RKO (cell line): Measurements from ENCODE around the gene RNF144B.
"Not testable (repeated sequence)": the region's sequence is repeated elsewhere in the genome, so short reads cannot be mapped to it uniquely, and the experiment has no call there.

Experiments
- DNase-seq: peaks from one replicate; pipeline ENCODE4 v3.0.0-alpha.2; 2016; ENCODE audit warnings: low spot score

Gene RNF144B

DNA sequence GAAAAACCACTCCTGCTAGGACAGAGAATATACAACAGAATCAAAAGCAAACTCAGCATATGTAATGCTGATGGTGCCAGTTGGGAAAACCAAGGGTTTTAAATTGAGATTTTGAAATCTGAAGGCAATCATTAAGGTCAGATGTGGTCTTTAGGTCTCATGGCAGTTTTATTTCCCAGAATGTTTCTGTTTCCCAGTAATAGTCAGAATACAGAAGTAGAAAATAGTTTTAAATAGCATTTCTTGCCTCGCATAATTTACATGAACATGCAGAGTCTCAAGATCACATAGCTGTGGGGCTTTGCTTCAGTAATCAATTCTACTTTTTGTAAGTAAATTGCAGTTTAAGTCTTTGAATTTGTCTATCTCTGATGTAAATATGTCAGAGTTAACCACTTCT is 58.1 kb downstream of the RNF144B start:
- DNase-seq, result no peak

DNA sequence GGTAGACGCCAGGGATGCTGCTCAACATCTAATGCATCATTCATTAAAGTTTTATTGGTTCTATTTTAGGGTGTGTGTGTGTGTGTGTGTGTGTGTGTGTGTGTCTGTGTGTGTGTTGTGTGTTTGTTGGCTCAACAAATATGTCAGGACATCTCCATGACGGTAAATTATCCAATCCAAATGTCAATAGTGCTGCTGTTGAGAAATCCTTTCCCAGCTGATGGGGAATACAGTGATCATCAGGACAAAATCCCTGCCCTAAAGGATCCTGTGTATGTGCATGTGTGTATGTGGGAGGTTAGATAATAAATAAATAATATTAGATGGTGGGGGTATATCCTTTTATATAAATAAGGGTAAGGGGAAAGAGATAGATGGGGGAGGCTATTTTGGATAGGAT is 59.6 kb downstream of the RNF144B start:
- no peak for DNase-seq

DNA sequence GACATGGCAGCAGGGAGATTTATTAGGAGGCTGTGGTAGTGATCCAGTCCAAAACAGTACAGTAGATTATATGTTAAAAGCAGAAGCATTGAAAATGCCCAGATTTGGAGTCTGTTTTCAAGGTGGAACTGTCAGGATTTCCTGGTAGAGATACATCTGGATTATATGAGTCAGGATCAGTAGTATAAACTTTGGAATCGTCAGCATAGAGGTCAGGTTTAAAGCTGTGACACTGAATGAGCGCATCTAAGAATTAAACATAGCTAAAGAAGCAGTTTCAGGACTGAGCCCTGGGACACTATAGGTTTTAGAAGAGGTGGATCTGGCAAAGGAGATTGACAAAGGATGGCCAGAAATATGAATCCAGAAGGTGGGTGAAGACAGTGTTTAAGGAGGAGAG is 60.4 kb downstream of the RNF144B start:
- no peak for DNase-seq

DNA sequence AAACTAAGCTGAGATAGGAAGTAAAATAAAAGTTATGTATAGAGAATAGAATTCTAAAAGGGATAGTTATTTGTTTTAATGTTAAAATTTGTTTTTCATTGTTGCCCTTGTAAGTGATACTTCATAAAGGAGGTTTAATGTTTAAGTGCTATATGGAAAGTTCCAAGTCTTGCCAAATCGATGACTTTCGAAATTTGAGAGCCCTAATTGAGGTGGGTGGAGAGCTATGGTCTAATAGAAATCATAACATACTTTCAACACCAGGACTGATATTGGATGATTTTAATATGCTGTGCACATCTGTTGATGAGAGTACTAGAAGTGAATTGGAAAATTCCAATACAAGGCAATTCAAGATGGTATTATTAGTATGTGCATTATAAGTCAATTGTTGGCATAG is 64.6 kb downstream of the RNF144B start:
- no peak for DNase-seq

DNA sequence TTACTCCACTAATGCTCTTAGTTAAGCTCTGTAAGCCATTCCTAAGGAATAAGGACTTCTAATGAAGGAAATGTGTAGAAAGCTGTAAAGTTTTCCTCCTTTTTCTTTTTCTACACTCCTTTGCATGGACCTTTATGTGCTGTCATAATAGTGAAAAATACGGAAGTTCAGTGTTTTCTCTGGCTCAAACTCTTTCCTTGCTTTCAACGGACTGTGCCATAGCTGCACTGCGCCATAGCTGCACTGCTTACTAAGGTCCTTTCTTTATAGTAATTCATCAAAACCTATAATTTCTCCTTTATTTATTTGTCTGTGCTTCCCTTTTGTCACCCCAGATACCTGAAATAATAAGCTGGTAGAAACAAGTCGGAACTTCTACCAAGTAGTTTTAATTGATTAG is 67.3 kb downstream of the RNF144B start:
- no peak for DNase-seq

DNA sequence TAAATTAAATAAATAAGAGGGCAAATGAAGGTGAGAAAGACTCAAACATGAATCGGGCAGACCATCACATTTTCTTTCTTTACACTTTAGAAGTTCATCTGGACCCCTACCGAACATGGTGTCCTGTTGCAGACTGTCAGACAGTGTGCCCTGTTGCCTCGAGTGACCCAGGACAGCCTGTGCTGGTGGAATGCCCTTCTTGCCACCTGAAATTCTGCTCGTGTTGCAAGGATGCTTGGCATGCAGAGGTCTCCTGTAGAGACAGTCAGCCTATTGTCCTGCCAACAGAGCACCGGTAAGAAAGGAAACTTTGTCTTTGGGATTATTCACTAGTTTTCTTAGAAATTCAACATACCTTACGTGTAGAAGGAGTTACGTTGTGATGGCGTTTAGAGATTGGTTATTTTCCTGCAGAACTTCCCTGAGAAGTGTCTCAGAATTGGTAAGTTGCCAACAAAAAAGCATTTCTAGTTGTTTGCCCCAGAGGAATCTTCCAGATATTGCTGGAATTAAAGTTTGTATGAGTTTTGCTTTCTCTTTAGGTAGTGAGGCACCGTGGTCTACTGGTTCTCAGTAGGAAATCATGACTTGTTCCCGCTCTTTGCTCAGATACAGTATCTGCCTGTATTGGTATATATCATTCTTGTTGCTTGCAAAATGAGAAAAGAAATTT is 70.1 kb downstream of the RNF144B start:
- no peak for DNase-seq

DNA sequence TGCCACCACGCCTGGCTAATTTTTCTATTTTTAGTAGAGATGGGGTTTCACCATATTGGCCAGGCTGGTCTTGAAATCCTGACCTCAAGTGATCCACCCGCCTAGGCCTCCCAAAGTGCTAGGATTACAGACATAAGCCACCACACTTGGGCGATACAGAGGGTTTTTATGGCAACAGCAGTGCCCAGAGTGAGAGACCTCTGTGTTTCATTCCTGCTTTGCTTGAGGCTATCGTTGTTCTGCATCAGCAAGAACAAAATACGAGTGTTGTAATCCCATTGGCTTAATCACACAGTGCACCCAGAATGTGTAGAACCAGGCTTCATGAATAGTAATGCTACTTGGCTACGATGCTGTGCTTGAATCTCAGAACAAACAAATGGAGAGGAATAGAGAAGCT is 70.9 kb downstream of the RNF144B start:
- DNase-seq, result not testable (repeated sequence)

DNA sequence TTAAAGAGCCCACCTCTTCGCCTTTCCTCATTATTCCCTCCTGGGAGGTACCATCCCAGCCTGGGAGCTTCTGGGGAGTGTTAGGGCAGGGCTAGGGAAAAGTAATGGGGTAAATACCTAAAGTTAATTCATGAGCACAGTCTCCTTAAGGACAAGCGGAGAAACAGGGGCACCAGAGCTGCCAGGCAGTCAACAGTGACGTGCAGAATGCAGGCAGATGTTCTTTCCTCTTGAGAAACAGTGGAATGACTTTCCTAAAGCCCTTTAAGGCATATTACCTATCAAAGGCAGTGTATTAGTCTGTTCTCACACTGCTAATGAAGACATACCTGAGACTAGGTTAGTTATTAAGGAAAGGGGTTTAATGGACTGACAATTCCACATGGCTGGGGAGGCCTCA is 76.3 kb downstream of the RNF144B start:
- DNase-seq, result no peak

DNA sequence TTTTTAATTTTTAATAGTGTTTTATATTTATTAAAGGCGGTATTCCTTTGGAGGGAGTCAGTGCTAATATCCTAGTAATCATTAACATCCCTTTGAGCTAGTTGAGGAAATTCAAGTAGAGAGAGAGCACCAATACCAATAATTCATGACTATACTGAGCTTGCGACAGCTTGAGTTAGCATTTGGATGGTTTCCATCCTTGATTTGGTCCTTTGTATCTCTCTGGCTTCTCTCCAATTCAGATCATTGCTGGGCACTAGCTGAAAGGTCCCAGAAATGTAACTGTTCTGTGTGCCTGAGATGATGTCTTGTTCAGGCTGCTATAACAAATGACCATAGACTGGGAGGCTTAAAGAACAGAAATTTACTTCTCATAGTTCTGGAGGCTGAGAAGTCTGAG is 77.0 kb downstream of the RNF144B start:
- DNase-seq, result no peak

DNA sequence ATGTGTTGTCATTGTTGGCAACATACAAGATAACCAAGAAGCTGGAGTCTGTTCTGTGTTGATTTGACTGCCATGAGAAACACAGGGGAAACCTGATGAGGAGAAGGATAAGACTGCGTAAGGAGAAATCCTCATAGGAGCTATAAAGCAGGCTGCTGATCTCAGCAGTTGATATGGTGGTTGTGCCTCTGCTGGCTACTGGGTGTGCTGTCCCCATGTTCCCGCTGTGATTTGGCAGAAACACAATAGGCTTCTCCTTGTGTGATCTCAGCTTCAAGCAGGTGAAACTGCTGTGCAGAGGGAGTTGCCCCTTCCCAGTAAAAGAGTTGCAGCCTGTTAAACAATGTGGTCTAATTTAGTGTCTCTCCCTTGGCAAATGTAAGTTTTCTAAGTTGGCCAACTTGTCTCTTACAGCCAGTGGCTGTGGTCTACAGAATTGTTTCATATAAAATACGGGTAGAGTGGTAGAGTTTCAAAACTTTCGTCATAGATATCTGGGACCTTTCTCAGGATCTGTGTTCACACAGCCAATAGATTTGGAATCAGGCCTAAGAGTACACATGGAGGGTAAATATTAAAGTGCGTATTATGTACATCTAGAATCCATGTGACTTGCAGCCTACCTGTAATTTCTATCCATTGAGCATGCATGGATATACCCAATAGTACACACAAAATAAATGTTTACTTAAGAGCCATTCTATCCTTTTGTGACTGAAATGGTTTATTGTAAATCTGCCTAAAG is 78.4 kb downstream of the RNF144B start:
- no peak for DNase-seq

DNA sequence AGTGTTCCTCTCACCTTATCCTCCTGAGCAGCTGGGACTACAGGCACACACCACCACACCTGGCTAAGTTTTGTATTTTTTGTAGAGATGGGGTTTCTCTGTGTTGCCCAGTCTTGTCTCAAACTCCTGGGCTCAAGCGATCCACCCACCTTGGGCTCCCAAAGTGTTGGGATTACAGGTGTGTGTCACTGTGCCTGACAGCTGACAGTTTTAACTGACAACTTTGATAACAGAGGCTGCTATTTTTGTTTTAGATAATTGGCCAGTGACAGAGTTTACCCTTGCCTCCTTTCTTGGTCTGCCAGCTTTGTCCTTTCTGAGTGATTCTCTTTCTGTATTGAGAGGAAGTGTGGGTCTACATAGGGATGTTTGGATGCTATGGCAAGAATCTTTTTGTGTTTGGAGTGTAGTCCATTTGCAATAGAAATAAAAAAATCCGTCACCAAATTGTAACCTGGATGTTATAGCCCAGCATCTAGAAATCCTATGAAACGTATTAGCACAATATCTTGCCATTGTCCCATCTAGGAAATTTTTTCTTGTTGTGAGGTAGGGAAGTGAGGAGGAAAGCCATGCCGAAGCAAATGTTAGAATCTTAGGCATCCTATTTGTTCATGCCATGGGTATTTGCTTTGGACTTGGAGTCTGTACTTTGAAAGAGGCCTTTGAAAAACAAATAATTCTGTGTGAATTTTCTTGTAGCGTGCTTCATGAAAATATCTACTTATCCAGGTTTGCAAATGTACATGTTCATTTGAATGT is 80.8 kb downstream of the RNF144B start:
- no peak for DNase-seq

DNA sequence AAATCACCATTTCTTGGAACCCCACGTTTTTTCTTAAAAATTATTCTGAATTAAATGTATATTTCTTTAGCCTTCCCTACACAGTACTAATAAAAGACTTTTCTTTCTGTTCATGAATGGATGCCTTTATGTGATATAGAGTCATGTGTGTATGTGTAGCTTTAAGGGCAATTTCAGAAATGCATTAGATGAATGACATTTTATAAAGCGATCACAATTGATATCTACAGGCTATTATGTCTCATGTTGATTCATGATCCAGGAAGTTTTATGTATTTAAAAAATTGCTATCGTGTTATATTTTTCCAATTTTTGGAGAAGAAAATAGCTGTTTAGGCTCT is 81.3 kb downstream of the RNF144B start:
- DNase-seq, result no peak

DNA sequence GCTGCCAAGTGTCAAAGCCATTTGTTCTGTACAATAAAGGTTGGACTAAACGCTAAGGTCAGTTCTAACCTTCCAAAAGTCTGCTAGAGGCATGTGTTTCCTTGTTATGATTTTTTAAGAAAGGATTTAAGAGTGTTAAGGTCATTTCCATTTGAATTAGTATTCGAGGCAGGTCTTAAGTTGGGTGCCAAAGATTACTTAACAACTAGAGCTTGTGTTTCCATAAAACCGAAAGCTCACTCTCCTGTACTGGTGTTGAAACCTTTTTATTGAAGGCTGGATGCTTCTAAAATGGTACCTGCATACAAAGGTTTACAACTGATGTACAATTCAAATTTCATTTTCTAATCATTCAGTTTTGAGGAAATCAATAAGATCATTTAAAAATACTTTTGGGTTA is 82.4 kb downstream of the RNF144B start:
- no peak for DNase-seq

DNA sequence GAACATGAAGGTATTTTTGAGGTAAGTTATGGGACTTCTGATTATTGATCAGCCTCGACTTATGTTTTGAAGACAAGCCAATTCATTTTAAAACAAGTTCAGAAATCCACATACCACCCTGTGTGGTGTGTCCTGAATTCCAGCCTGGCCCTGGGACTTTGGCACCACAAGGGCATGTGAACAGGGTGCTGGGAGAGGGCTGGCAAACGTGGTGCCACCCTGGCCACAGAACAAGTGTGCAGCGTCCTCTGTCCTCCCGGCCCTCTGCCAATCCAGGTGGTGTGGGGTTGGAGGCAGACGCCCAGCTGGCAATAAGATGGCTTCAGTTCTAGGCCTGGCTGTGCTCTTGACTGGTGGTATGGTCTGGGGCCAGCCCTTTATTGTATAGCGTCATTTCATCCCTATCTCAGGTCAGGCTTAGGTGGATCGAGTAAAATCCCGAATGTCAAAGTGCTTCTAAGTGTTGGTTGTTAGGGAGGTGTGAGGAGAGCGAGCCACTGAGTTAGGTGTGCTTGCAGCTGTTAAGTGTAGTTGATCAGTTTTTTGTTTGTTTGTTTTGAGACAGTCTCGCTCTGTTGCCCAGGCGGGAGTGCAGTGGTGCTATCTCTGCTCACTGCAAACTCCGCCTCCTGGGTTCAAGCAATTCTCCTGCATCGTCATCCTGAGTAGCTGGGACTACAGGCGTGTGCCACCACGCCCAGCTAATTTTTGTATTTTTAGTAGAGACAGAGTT is 84.2 kb downstream of the RNF144B start:
- DNase-seq, result no peak

DNA sequence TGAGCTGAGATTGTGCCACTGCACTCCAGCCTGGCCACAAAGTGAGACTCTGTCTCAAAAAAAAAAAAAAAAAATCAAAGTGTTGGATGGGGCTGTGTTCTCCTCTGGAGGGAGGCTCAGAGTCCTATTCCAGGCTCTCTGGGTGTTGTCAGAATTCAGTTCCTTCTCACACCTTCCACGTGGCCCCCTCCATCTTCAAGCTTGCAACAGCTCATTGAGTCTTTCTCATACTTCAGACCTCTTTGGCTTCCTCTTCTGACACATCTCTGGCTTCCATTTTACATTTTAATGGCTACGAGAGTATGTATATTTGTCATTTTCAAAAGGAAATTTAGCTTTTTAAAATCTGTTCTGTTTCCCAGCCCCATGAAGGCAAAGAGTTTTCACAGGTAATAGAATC is 85.8 kb downstream of the RNF144B start:
- no peak for DNase-seq

DNA sequence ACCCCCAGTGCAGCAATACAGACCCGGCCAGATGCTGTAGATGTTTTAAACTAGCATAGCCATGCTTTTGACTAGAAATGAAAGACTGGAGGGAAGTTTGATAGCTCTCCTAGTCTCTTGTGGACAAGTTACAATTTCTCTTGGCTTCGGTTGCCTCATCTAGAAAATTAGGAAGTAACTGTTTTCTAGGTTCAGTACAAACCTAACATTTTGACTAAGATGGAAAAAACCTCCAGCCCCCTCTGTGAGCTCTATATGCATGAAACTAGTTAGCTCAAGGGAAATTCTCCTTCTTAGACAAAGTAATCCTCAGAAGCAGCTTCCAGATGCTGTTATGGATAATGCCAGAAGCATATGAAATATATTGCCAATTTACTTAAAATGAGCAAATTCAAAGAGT is 86.6 kb downstream of the RNF144B start:
- DNase-seq, result no peak

DNA sequence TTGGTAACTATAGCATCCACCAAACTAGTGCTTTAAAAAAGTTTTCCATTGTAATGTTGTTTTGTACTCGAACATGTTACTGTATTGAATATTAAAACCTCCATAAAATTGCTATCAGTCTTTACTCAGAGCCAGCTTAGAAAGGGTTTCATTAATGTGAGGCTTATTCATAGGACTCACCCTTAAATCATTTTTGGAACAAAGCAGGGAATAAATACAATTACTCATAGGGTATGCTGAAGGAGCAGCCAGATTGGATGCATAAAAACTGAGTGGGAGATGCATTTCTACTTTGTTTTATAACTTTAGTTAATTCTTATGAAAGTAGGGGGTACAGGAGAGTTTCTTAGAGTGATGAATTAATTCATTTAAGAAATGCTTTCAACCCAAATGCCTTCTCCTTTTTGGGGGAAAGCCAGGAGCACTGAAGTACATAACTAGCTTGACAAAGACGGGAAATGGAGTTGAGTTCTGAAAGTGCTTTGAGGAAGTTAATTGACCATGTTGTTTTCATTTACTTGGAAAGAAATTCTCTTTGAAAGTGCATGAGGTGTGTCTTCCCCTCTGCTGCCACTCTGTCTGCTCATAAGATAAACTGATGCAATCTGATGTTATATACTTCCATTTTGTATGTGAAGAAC is 90.3 kb downstream of the RNF144B start:
- DNase-seq, result no peak

DNA sequence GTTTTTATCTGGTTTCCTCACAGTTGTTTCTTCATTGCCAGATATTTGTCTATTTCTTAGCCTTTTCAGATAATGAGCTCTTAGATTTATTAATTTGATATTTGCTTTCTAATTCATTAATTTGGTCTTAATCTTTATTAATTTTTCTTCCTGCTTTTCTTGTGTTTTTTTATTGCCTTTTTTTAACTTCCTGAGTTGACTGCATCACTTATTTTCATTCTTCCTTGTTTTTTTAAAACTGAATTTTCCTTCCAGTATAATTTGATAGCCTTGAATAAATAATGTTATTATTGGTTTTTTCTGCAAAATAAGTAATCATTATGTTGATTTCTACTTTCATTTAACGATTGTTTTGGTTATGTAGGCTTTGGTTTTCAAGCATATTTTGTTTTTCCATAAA is 91.5 kb downstream of the RNF144B start:
- DNase-seq, result no peak

DNA sequence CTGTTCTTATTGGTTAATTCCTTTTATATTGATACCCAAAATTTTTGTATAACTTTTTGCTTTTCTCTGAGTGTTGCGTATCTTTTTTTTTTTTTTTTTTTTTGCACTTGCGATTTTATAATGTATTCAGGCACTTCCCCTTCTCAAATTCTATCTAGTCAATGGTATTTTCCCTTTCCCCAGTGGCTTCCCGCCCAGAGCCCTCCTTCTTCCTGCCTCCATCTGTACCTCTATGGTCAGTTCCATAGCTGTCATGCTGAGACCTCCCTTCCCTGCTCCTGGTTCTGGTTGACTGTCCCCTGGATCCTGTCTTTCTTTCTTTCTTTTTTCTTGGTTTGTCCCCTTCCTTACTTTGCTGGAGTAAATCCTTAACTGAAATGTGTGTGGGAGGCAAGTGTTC is 94.7 kb downstream of the RNF144B start:
- no peak for DNase-seq

DNA sequence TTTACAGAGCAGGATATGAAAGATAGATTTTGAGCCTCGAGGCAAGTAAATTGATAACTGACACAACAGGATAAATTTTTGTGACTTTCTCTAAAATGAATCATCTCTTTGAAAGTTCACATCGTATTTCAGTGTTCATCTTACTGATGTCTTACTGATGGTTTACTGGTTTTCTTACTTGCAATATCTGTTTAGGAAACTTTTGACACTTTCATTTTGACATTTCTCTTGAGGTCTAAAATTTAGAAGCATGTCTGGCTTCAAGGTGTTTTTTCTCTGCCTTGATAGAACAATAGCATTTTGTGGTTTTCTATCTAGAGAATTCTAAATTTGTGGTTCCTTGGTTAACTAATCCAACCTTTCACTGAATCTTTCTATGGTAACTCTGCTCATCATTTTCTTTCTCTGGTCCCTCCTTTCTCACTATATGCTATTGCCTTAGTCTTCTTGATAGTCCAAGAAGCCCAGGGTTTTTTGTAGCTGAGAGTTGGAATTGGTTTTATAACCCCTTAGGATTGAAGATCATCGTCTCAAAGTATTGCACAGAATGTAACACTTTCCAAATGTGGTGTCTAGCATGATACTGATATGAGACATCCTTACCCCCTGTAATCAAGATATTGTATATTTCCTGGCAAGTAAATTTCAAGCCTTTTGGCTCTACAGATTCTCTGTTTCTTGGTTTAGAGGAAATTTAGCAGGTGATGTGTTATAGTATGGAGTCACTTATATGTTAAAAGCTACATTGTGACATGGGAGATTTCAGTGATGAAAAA is 98.7 kb downstream of the RNF144B start:
- DNase-seq, result no peak

DNA sequence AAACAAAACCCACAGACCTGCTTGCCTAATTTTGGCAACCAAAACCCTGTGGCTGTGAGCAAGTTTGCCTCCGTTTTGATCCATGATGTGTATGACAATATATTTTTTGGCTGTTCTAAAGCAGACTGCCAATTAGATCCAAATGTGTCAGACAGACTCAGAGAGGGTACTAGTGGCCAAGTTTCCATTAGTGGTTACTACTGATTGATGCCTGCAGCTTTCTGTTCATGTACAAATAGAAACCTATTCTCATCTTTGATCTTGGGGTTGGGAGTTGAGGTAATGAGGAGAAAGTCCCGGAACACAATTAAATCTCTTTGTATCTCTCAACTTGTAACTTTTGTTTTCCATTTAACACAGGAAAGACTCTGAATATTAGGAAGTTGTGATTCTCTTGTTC is 100.9 kb downstream of the RNF144B start:
- DNase-seq, result no peak
